ENCODE data around the gene CRISPLD2.

DNA sequence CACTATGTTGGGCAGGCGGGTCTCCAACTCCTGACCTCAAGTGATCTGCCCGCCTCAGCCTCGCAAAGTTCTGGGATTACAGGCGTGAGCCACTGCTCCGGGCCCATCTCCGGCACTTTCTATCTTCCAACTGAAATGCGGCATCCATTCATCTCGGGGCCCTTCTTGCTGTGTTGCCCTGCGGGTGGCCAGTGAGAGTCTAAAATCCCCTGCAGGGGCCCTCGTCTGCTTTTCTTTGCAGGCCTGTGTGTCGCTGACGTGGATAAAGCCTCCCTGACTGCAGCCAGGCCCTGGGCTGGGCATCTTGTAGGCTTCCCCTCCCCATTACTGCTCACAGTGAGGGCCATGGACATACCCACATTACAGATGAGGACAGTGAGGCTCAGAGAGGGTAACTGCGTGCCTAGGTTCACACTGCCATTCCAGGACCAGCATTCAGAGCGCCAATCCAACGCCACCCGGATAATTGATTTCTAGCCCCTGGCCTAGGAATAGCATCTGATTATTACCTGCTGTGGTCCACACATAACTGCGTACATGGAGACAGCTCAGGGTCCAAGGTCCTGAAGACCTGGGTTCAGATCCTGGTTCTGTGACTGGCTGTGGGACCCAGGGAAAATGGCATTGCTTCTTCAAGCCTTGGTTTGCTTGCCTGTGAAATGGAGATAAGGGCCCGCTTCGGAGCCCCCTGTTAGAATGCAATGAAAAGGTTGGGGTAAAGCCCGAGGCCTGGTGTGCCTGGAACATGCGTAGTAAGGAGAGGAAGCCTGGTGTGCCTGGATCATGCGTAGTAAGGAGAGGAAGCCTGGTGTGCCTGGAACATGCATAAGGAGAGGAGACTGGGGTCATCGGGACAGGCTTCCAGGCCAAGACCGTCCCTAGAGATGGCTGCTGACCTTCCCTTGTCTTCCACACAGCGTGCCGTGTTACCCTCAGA lies 25.0 kb downstream of the CRISPLD2 start:
- TF ChIP-seq, protein P1, sequence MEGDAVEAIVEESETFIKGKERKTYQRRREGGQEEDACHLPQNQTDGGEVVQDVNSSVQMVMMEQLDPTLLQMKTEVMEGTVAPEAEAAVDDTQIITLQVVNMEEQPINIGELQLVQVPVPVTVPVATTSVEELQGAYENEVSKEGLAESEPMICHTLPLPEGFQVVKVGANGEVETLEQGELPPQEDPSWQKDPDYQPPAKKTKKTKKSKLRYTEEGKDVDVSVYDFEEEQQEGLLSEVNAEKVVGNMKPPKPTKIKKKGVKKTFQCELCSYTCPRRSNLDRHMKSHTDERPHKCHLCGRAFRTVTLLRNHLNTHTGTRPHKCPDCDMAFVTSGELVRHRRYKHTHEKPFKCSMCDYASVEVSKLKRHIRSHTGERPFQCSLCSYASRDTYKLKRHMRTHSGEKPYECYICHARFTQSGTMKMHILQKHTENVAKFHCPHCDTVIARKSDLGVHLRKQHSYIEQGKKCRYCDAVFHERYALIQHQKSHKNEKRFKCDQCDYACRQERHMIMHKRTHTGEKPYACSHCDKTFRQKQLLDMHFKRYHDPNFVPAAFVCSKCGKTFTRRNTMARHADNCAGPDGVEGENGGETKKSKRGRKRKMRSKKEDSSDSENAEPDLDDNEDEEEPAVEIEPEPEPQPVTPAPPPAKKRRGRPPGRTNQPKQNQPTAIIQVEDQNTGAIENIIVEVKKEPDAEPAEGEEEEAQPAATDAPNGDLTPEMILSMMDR (IDR thresholded peaks at IDR 0.05; ENCODE audit: low read length), result no peak
- no peak for TF ChIP-seq EZH2 (optimal IDR thresholded peaks at IDR 0.05; ENCODE audit: low read depth, low read length)
